DND-41 (cell line): ENCODE measurements around the gene TUBA4A.

ENCODE experiments used
- ATAC-seq: fragments of 200-7000 bp; cut with Tn5 transposase; 3 replicates; pipeline ENCODE4 v1.9.1; 2021; ENCODE audit warnings: low read depth; ENCODE audit not compliant: insufficient read depth
- DNase-seq: peaks from one replicate; pipeline ENCODE4 v3.0.0-alpha.2; 2020
- H2AFZ ChIP-seq: 2 replicates; pipeline ENCODE4 v1.6.0; 2012; ENCODE audit warnings: low read depth, low read length
- H3K27ac ChIP-seq: 2 replicates; pipeline ENCODE4 v1.5.1; 2012; ENCODE audit warnings: low read length, inconsistent platforms
- H3K27me3 ChIP-seq: fragments of 200-600 bp; sonication (generic); 2 replicates; pipeline ENCODE4 v1.6.0; 2012; ENCODE audit warnings: low read length, mild to moderate bottlenecking, inconsistent platforms; ENCODE audit not compliant: insufficient read depth, poor library complexity
- H3K36me3 ChIP-seq: 2 replicates; pipeline ENCODE4 v1.5.1; 2012; ENCODE audit warnings: low read length, inconsistent platforms; ENCODE audit not compliant: insufficient read depth
- H3K4me1 ChIP-seq: 2 replicates; pipeline ENCODE4 v1.5.1; 2012; ENCODE audit warnings: mild to moderate bottlenecking, low read length; ENCODE audit not compliant: insufficient read depth
- H3K4me2 ChIP-seq: 2 replicates; pipeline ENCODE4 v1.6.0; 2012; ENCODE audit warnings: mild to moderate bottlenecking, moderate library complexity, low read length, inconsistent platforms; ENCODE audit not compliant: insufficient read depth
- H3K4me3 ChIP-seq, 2 experiments: fragments of 200-600 bp in 1 of 2; shearing (Covaris generic) in 1 of 2; 2 replicates each; pipeline ENCODE4 v1.5.1; 2012 to 2016; ENCODE audit warnings: inconsistent platforms in 2 of 2, low read length in 2 of 2, mild to moderate bottlenecking in 2 of 2, low read depth in 1 of 2, moderate library complexity in 1 of 2
- H3K79me2 ChIP-seq: 2 replicates; pipeline ENCODE4 v1.6.0; 2012; ENCODE audit warnings: low read length, inconsistent platforms; ENCODE audit not compliant: insufficient read depth
- H3K9ac ChIP-seq: 2 replicates; pipeline ENCODE4 v1.6.0; 2012; ENCODE audit warnings: low read depth, mild to moderate bottlenecking, inconsistent platforms, low read length, moderate library complexity
- H3K9me3 ChIP-seq: 2 replicates; pipeline ENCODE4 v1.5.1; 2012; ENCODE audit warnings: low read length, moderate library complexity, mild to moderate bottlenecking, inconsistent platforms; ENCODE audit not compliant: insufficient read depth, severe bottlenecking
- H4K20me1 ChIP-seq: 2 replicates; pipeline ENCODE4 v1.6.0; 2012; ENCODE audit warnings: low read length; ENCODE audit not compliant: insufficient read depth
- EZH2 ChIP-seq: IDR thresholded peaks from 3 replicates; pipeline ENCODE4 v1.6.1; 2012; ENCODE audit warnings: borderline replicate concordance, low read depth, mild to moderate bottlenecking, moderate library complexity, low read length, inconsistent platforms; ENCODE audit not compliant: severe bottlenecking
- TF ChIP-seq, protein P1 (sequence below): IDR thresholded peaks from 2 replicates; pipeline ENCODE4 v1.5.1; 2012; ENCODE audit warnings: borderline replicate concordance, low read length, moderate library complexity, mild to moderate bottlenecking; ENCODE audit not compliant: poor library complexity, severe bottlenecking; ENCODE audit errors: extremely low read depth

The TUBA4A gene

DNA sequence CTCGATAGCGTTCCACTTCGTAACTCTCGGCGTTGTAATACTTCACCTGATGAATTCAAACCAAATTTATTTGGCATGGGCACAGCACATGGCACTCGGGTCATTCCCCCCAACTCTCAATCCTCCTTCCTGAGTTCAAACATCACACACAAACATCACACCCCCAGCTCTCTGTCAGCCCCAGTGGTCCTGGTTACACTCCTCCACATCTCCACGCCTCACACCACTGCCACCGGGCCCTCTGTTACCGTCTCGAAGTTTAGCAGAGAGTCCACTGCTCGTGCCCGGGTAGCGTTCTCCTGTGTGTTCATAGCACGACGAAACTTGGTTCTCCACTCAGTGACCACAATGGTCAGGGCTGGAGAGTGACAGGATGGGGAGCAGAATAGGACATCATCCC, 39.6 kb downstream of the TUBA4A start:
- Histone ChIP-seq H3K4me1 (peaks cover 12% of the 10 kb centered on the region), H3K79me2 (no peaks in the 10 kb centered on the region), H3K27ac (no peak overlapping the region), H3K4me3 (no peak overlapping the region), H2AFZ (no peak overlapping the region), H3K4me2 (no peak overlapping the region), H3K9ac (no peak overlapping the region), H3K36me3 (peaks cover 46% of the 10 kb centered on the region), H4K20me1 (peaks cover under 1% of the 10 kb centered on the region; the same call in 1 of the 2 replicates), H3K9me3 (no peaks in the 10 kb centered on the region), H3K27me3 (no peaks in the 10 kb centered on the region)
- TF ChIP-seq EZH2, result no peak
- TF ChIP-seq, protein P1, sequence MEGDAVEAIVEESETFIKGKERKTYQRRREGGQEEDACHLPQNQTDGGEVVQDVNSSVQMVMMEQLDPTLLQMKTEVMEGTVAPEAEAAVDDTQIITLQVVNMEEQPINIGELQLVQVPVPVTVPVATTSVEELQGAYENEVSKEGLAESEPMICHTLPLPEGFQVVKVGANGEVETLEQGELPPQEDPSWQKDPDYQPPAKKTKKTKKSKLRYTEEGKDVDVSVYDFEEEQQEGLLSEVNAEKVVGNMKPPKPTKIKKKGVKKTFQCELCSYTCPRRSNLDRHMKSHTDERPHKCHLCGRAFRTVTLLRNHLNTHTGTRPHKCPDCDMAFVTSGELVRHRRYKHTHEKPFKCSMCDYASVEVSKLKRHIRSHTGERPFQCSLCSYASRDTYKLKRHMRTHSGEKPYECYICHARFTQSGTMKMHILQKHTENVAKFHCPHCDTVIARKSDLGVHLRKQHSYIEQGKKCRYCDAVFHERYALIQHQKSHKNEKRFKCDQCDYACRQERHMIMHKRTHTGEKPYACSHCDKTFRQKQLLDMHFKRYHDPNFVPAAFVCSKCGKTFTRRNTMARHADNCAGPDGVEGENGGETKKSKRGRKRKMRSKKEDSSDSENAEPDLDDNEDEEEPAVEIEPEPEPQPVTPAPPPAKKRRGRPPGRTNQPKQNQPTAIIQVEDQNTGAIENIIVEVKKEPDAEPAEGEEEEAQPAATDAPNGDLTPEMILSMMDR, result no peak
- DNase-seq (no peak), ATAC-seq (no peak)

GRCh38 chr2:219213486-219214071, 40.1 kb downstream of the TUBA4A start:
- Histone ChIP-seq H3K4me1 (peaks cover 13% of the 10 kb centered on the region), H3K27me3 (no peaks in the 10 kb centered on the region), H3K4me2 (no peak overlapping the region), H2AFZ (no peak overlapping the region), H3K27ac (no peak overlapping the region), H3K36me3 (peaks cover 47% of the 10 kb centered on the region), H3K4me3 (no peak overlapping the region), H3K9ac (no peak overlapping the region), H3K79me2 (no peaks in the 10 kb centered on the region), H4K20me1 (0 out of 2 replicates have a peak, but pooled peaks cover 3% of the 10 kb centered on the region), H3K9me3 (no peaks in the 10 kb centered on the region)
- no peak for ATAC-seq
- TF ChIP-seq EZH2, result no peak
- TF ChIP-seq, protein P1, result no peak
- DNase-seq, result no peak

DNA sequence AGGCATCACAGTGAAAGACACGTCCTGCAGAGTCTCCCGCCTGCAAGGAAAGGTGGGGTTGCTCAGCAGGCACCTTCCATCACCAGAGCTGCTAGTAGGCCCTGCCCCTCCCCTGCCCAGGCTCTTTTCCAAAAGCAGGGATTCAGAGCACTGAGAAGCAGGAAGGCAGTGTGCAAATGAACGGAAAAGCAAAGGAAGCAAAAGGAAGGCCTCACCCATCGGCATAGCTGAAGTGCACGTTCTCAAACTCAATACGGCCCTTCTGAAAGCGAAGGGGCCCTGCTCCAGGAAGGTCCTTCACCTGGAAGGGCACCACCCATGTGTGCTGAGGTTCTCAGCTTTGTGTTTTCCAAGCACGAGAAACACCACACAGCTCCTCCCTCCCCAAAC, 40.7 kb downstream of the TUBA4A start:
- TF ChIP-seq EZH2, result no peak
- TF ChIP-seq, protein P1, result no peak
- Histone ChIP-seq H2AFZ (no peak overlapping the region), H3K9ac (no peak overlapping the region), H3K27me3 (no peaks in the 10 kb centered on the region), H3K4me2 (no peak overlapping the region), H3K9me3 (no peaks in the 10 kb centered on the region), H4K20me1 (0 out of 2 replicates have a peak, but pooled peaks cover 3% of the 10 kb centered on the region), H3K79me2 (no peaks in the 10 kb centered on the region), H3K27ac (no peak overlapping the region), H3K36me3 (peaks cover 53% of the 10 kb centered on the region), H3K4me3 (no peak overlapping the region), H3K4me1 (peaks cover 13% of the 10 kb centered on the region)
- ATAC-seq (no peak), DNase-seq (no peak)
